Prostate gland (tissue), 2 donors: ENCODE data around the gene MAPK14. TPM values are rescaled to one million over a fixed set of nuclear protein-coding genes. Genes with fewer than 3 reads are reported as not detected.

Experiments
- DNase-seq: peaks from one replicate; pipeline ENCODE4 v3.0.0-alpha.2; 2019; ENCODE audit warnings: low spot score
- H3K27ac ChIP-seq, 2 donors: fragments of 200-600 bp; sonication (generic); 2 replicates each; pipeline ENCODE4 v1.5.1; 2017 to 2019
- H3K27me3 ChIP-seq: fragments of 200-600 bp; sonication (generic); replicated peaks from 2 replicates; pipeline ENCODE4 v1.5.1; 2019; ENCODE audit not compliant: insufficient read depth
- H3K36me3 ChIP-seq, 2 donors: fragments of 200-600 bp; sonication (generic); 1 replicate in 1 of 2; 2 replicates in 1 of 2; pipeline versions ENCODE4 v1.5.1 to v1.8.1; 2017 to 2019
- H3K4me1 ChIP-seq: fragments of 200-600 bp; sonication (generic); replicated peaks from 2 replicates; pipeline ENCODE4 v1.5.1; 2019
- H3K4me3 ChIP-seq, 2 donors: fragments of 200-600 bp; sonication (generic); 2 replicates each; pipeline ENCODE4 v1.5.1; 2017 to 2019
- H3K9me3 ChIP-seq: fragments of 200-600 bp; sonication (generic); 2 replicates; pipeline ENCODE4 v1.5.1; 2017
- CTCF ChIP-seq, 4 experiments: fragments of 200-600 bp in 2 of 4; fragments of 450-650 bp in 2 of 4; sonication (generic) in 2 of 4; IDR thresholded peaks; 1 replicate in 3 of 4; 2 replicates in 1 of 4; pipeline ENCODE4 v1.5.1; 2016 to 2019; ENCODE audit warnings: antibody characterized with exemption in 4 of 4, mild to moderate bottlenecking in 2 of 4, moderate library complexity in 2 of 4
- POLR2A ChIP-seq: fragments of 450-650 bp; IDR thresholded peaks from one replicate; pipeline ENCODE4 v1.6.1; 2016; ENCODE audit warnings: antibody characterized with exemption, mild to moderate bottlenecking
- POLR2AphosphoS5 ChIP-seq: sonication (generic); formaldehyde crosslinking; IDR thresholded peaks from one replicate; pipeline ENCODE4 v1.6.1; 2017; ENCODE audit warnings: antibody characterized with exemption
- WGBS: methylation state at CpG from one replicate; pipeline ENCODE4 v1.1.5; 2018; 5-methylcytosine and 5-hydroxymethylcytosine counted together
- intact Hi-C: fragments of 100-400 bp; cut with DNase I; formaldehyde crosslinking; loops from one replicate; pipeline ENCODE4 v1.14.2; 2022
- total RNA-seq, 2 donors: library from RNA; depleted of rRNA; stranded (reverse); fragments of >200 nt; gene quantifications; one replicate each; pipeline ENCODE4 v1.1.0, GENCODE V29; 2016

Gene MAPK14
- total RNA-seq, 2 donors from 2014 or later: 36.7 to 43.2 TPM

- no peak for TF ChIP-seq POLR2AphosphoS5
- Histone ChIP-seq H3K36me3 (no peaks in the 10 kb centered on the region), H3K27me3 (no peaks in the 10 kb centered on the region), H3K4me1 (no peaks in the 10 kb centered on the region), H3K27ac (no peak overlapping the region), H3K4me3 (no peak overlapping the region), H3K9me3 (no peaks in the 10 kb centered on the region)
- 61% methylated on average over 3 of the region's 3 CpGs for WGBS
- intact Hi-C loops: loop anchor here (5.0 kb wide), 1 partner anchor 33 kb away; no protein-coding TSS in a partner anchor
- DNase-seq: no peak
These were observed 6.3 kb downstream of the MAPK14 start for GRCh38 chr6:36033935-36034334.

- H3K27ac ChIP-seq: no peak overlapping the region
- H3K9me3 ChIP-seq: no peaks in the 10 kb centered on the region
- no peaks in the 10 kb centered on the region for H3K27me3 ChIP-seq
- no peak for TF ChIP-seq POLR2AphosphoS5
- TF ChIP-seq CTCF (IDR thresholded peaks at IDR 0.05): no peak
- no peak for TF ChIP-seq POLR2A
- no peak overlapping the region for H3K4me3 ChIP-seq
- 54% methylated on average over 3 of the region's 3 CpGs for WGBS
- no peaks in the 10 kb centered on the region for H3K36me3 ChIP-seq
- H3K4me1 ChIP-seq: no peaks in the 10 kb centered on the region
- intact Hi-C loops: loop anchor here (5.0 kb wide), 1 partner anchor 33 kb away; no protein-coding TSS in a partner anchor
- no peak for DNase-seq
These were observed 6.8 kb downstream of the MAPK14 start for GRCh38 chr6:36034441-36034840.

- 61% methylated on average over 4 of the region's 4 CpGs for WGBS
- H3K4me3 ChIP-seq: no peak overlapping the region
- H3K4me1 ChIP-seq: no peaks in the 10 kb centered on the region
- intact Hi-C loops: no loop called here
- TF ChIP-seq POLR2A (no peak), CTCF (IDR thresholded peaks at IDR 0.05) (no peak), POLR2AphosphoS5 (no peak)
- no peak overlapping the region for H3K27ac ChIP-seq
- no peak for DNase-seq
- H3K9me3 ChIP-seq: no peaks in the 10 kb centered on the region
- no peaks in the 10 kb centered on the region for H3K27me3 ChIP-seq
- no peaks in the 10 kb centered on the region for H3K36me3 ChIP-seq
These were observed 7.6 kb downstream of the MAPK14 start for GRCh38 chr6:36035225-36035624.

- H3K9me3 ChIP-seq: no peaks in the 10 kb centered on the region
- WGBS: 48% methylated on average over 4 of the region's 4 CpGs
- intact Hi-C loops: no loop called here
- no peaks in the 10 kb centered on the region for H3K36me3 ChIP-seq
- H3K27ac ChIP-seq: no peak overlapping the region
- no peak for DNase-seq
- H3K4me1 ChIP-seq: no peaks in the 10 kb centered on the region
- no peaks in the 10 kb centered on the region for H3K27me3 ChIP-seq
- TF ChIP-seq CTCF (IDR thresholded peaks at IDR 0.05) (no peak), POLR2AphosphoS5 (no peak), POLR2A (no peak)
- H3K4me3 ChIP-seq: no peak overlapping the region
These were observed 10.7 kb downstream of the MAPK14 start for GRCh38 chr6:36038120-36038876.

GRCh38 chr6:36039112-36039511, 11.5 kb downstream of the MAPK14 start:
- no peaks in the 10 kb centered on the region for H3K9me3 ChIP-seq
- H3K27ac ChIP-seq: no peak overlapping the region
- no peaks in the 10 kb centered on the region for H3K27me3 ChIP-seq
- no peaks in the 10 kb centered on the region for H3K4me1 ChIP-seq
- H3K36me3 ChIP-seq: no peaks in the 10 kb centered on the region
- DNase-seq: no peak
- intact Hi-C loops: no loop called here
- TF ChIP-seq POLR2A (no peak), CTCF (IDR thresholded peaks at IDR 0.05) (no peak), POLR2AphosphoS5 (no peak)
- no peak overlapping the region for H3K4me3 ChIP-seq
